Aorta (tissue), 5 donors: ENCODE results near the gene C10orf95. TPM values are rescaled to one million over a fixed set of nuclear protein-coding genes. Genes with fewer than 3 reads are reported as not detected.

Experiments
- ATAC-seq: fragments of 200-7000 bp; cut with Tn5 transposase; one replicate; pipeline ENCODE4 v1.9.1; 2022; ENCODE audit warnings: moderate library complexity; ENCODE audit not compliant: low FRiP score
- DNase-seq, 2 donors: peaks; one replicate each; pipeline ENCODE4 v3.0.0-alpha.2; 2020
- H3K27ac ChIP-seq, 2 donors: one replicate each; pipeline ENCODE4 v1.5.1; 2013; ENCODE audit warnings: low read length in 2 of 2, mild to moderate bottlenecking in 2 of 2, moderate library complexity in 2 of 2, control low read depth in 1 of 2, inconsistent platforms in 1 of 2, low read depth in 1 of 2
- H3K27me3 ChIP-seq, 2 donors: one replicate each; pipeline ENCODE4 v1.6.1; 2013; ENCODE audit warnings: control low read depth in 1 of 2, low read length in 1 of 2, mild to moderate bottlenecking in 1 of 2, moderate library complexity in 1 of 2; ENCODE audit not compliant: insufficient read depth in 2 of 2, control insufficient read depth in 1 of 2
- H3K36me3 ChIP-seq, 2 donors: one replicate each; pipeline ENCODE4 v1.6.1; 2013; ENCODE audit warnings: control low read depth in 1 of 2, low read length in 1 of 2, mild to moderate bottlenecking in 1 of 2; ENCODE audit not compliant: insufficient read depth in 2 of 2, control insufficient read depth in 1 of 2
- H3K4me1 ChIP-seq, 2 donors: one replicate each; pipeline ENCODE4 v1.6.1; 2013; ENCODE audit warnings: low read length in 2 of 2, control low read depth in 1 of 2, mild to moderate bottlenecking in 1 of 2, moderate library complexity in 1 of 2; ENCODE audit not compliant: insufficient read depth in 2 of 2, control insufficient read depth in 1 of 2
- H3K4me3 ChIP-seq, 2 donors: one replicate each; pipeline ENCODE4 v1.5.1; 2013; ENCODE audit warnings: low read length in 2 of 2, control low read depth in 1 of 2, mild to moderate bottlenecking in 1 of 2
- H3K9me3 ChIP-seq: one replicate; pipeline ENCODE4 v1.6.1; 2013; ENCODE audit warnings: mild to moderate bottlenecking, low read length; ENCODE audit not compliant: control insufficient read depth
- WGBS, 2 donors: extraction: QIAGEN DNeasy Blood & Tissue Kit; methylation state at CpG; one replicate each; pipeline ENCODE4 v1.1.7; 2013; 5-methylcytosine and 5-hydroxymethylcytosine counted together
- intact Hi-C, 2 donors: fragments of 100-400 bp; cut with DNase I; formaldehyde crosslinking; loops; one replicate each; pipeline versions ENCODE4 v1.14.2 to v1.15.0; 2022
- polyA plus RNA-seq, 2 donors: library from polyadenylated mRNA; stranded (reverse); fragments of 200-250 nt; gene quantifications; one replicate each; pipeline ENCODE4 v1.2.3, GENCODE V29; 2013
- total RNA-seq, 2 donors: library from RNA; stranded (reverse); fragmentation: NEBNext Ultra II Directional; extraction: Animal tissue kit (Norgen Biotek cat#: 25700); gene quantifications; one replicate each; pipeline ENCODE4 v1.2.1, GENCODE V29; 2021
- donor health status: healthy with polysubstance abuse.
- donor health status: Bipolar disorder and iron deficiency.
- donor health status: DM: no; HTN: no; CAD: no.
- donor health status: DM: no; HTN: no; CAD: no.
- donor health status: DM: yes; HTN: yes; CAD: no.

C10orf95 gene
- total and polyA plus RNA-seq, 4 donors: 0.36 TPM; not detected in 3

DNA sequence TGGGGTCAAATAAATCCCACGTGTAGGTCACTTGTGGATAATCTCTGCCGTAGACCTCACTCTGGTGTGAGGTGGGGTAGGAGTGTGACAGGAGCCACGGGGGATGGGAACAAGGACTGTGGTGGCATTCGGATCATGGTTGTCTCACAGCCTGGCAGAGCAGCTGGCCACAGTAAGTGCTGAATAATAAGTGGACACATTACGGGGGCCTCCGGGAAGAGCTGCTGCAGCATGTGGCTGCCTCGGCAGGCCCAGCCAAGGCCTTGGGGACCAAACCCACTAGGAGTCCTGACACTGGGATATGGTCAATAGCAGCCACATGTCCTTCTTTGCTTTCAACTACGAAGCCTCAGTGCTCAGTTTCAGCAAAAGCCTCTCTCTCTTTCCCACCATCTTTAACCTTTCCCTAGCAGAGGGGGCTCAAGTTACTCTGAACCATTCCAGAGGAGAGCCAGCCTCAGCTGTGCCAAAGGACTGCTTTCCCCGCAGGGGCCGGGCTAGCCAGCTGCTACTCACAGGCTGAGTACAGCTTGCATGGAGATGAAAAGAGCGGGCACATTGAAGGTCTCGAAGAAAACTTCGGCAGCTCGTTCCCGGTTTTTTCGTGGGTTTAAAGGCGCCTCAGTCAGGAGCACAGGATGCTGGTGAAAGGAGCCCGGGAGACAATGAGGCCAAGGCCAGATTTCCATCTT lies 33.9 kb upstream of the C10orf95 start:
- no peaks in the 10 kb centered on the region for H3K9me3 ChIP-seq
- no peak overlapping the region for H3K4me3 ChIP-seq
- 83 to 88% methylated on average over 18 of the region's 18 CpGs for WGBS, 2 donors
- H3K4me1 ChIP-seq: no peaks in the 10 kb centered on the region
- DNase-seq (peak; percentile 13 to 38), ATAC-seq (no peak)
- peaks cover 3 to 21% of the 10 kb centered on the region in 2 donors for H3K36me3 ChIP-seq
- H3K27ac ChIP-seq: no peak overlapping the region
- intact Hi-C loops: no loop called here
- no peaks in the 10 kb centered on the region for H3K27me3 ChIP-seq

DNA sequence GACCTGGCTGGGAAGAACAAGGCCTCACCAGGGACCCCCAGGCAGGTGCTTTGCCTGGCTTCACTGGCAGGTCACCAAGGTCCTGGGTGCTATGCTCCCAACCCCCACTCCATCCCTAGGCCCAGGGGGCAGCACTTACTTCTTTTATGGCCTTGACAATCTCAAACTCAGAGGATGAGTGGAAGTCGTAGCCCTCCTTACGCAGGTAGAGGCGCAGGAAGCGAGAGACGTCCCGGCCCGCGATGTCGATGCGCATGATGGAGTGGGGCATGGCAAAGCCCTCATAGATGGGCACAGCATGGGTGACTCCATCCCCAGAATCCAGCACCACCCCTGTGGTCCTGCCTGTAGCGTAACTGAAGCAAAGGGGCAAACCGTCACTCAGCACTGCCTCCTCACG lies 32.7 kb upstream of the C10orf95 start:
- H3K9me3 ChIP-seq: no peaks in the 10 kb centered on the region
- no peak for ATAC-seq
- 93 to 94% methylated on average over 13 of the region's 13 CpGs for WGBS, 2 donors
- peaks cover 3 to 21% of the 10 kb centered on the region in 2 donors for H3K36me3 ChIP-seq
- intact Hi-C loops: no loop called here
- no peaks in the 10 kb centered on the region for H3K4me1 ChIP-seq
- H3K27ac ChIP-seq: no peak overlapping the region
- DNase-seq: peak in 1 of 2 donors; percentile 55
- no peaks in the 10 kb centered on the region for H3K27me3 ChIP-seq
- no peak overlapping the region for H3K4me3 ChIP-seq

DNA sequence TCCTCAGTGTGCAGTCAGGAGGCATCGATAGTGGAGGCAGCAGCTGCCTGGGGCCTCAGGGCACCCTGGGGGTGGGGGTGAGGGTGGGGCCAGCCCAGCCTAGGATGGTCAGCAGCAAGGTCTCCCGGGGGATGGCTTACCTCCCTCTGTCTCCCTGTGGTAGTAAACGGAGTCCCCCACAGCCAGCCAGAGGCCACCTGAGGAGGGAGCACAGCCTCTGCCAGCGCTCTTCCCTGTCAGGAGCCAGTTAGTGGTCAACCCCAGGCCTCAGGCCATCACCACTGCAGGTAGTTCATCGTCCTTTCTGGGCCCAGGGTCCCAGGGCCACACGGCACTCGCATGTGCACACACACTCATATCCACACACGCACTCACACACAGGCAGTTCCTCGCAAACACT lies 29.1 kb upstream of the C10orf95 start:
- intact Hi-C loops: no loop called here
- no peak overlapping the region for H3K27ac ChIP-seq
- WGBS, 2 donors: 79 to 82% methylated on average over 9 of the region's 9 CpGs
- DNase-seq (peak in 1 of 2 donors; percentile 43), ATAC-seq (no peak)
- H3K4me3 ChIP-seq: no peak overlapping the region
- no peaks in the 10 kb centered on the region for H3K27me3 ChIP-seq
- H3K4me1 ChIP-seq: no peaks in the 10 kb centered on the region
- H3K36me3 ChIP-seq: peaks cover 3 to 15% of the 10 kb centered on the region in 2 donors
- no peaks in the 10 kb centered on the region for H3K9me3 ChIP-seq

DNA sequence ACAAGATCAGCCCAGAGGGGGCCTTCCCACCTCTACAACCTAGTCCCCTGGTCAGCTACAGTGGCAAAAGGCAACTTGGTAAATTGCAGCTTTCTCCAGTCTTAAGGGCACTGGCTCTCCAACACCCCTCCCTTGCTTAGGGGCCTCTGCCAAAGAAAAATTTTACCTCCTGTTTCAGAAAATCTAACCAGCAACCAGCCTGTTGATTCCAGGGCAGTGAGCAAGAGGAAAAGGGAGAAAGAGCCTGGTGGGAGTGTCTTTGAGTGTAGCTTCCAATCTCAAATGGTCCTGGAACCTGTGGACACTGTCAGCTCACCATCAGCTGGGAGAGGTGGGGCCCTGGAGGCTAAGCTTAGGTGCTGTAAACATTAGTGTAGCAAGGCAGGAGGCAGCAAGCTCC lies 28.3 kb upstream of the C10orf95 start:
- Histone ChIP-seq H3K9me3 (no peaks in the 10 kb centered on the region), H3K27me3 (no peaks in the 10 kb centered on the region), H3K4me3 (no peak overlapping the region), H3K27ac (no peak overlapping the region), H3K4me1 (no peaks in the 10 kb centered on the region), H3K36me3 (peaks cover 3 to 11% of the 10 kb centered on the region in 2 donors)
- intact Hi-C loops: loop anchor here in 1 of 2 donors (5.0 kb wide), 1 partner anchor 82 kb away; the partner anchor contains the start of gene NFKB2
- DNase-seq (peak in 1 of 2 donors; percentile 26), ATAC-seq (no peak)

DNA sequence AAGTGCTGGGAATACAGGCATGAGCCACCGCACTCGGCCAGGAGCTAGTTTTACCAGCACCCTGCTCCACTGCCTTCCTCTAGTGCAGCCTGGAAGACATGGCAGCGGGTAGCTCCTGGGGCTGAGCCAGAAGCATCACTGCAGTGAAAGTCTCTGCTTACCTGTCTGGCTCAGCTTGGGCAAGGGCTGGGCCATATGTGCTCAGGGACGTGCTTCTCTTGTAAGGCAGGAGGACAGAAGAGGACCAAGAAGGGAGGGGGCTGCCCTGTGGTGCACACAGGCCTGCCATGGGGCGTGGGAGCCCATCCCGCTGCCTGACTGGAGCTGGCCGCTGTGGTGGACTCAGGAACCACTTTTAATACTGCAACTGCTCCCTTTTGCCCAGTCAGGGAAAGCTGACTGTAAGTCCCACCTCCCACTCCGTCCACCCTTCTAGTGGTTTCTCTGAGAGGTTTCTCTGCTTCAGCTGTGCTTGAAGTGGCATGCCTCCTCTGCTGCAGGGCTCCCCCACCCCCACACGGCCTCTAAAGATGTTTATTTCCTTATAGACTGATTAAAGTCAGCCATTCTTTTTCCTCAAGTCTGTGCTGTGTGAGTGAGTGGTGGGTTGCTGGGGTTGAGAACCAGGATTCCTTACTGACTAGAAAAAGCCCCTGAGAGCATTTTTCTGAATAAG lies 25.3 kb upstream of the C10orf95 start:
- intact Hi-C loops: loop anchor here in 1 of 2 donors (5.0 kb wide), 1 partner anchor 79 kb away; the partner anchor contains the start of gene NFKB2
- H3K9me3 ChIP-seq: no peaks in the 10 kb centered on the region
- no peaks in the 10 kb centered on the region for H3K27me3 ChIP-seq
- ATAC-seq (no peak), DNase-seq (peak in 1 of 2 donors; percentile 36)
- WGBS, 2 donors: 49 to 65% methylated on average over 9 of the region's 9 CpGs
- H3K27ac ChIP-seq: no peak overlapping the region
- H3K4me1 ChIP-seq: no peaks in the 10 kb centered on the region
- no peak overlapping the region for H3K4me3 ChIP-seq
- peaks cover 0 to 3% of the 10 kb centered on the region in 2 donors for H3K36me3 ChIP-seq

DNA sequence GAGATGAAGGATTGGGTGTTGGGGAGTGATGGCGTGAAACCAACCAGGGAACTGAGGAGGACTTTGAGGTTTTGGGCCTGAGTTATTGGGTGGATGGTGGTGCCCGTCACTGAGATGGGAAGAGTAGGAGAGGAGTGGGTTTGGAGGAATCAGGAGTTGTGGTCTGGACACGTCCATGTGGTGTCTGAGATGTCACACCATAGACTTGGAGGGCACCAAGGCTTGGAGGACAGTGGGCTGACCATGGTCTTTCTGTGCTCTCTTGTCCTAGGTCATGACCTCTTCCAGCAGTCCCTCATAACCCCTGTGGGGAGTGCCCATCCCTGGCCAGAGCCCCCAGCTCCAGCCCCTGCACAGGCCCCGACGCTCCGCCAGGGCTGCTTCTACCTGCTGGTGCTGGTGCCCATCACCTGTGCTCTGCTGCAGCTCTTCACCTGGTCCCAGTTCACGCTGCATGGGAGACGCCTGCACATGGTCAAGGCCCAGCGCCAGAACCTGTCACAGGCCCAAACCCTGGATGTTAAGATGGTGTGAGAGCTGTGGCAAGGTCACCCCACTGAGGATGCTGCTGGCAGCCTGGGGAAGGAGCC lies 24.2 kb upstream of the C10orf95 start:
- WGBS, 2 donors: 85 to 87% methylated on average over 9 of the region's 9 CpGs
- intact Hi-C loops: loop anchor here in 1 of 2 donors (5.0 kb wide), 1 partner anchor 78 kb away; the partner anchor contains the start of gene NFKB2
- no peaks in the 10 kb centered on the region for H3K9me3 ChIP-seq
- no peaks in the 10 kb centered on the region for H3K36me3 ChIP-seq
- ATAC-seq (no peak), DNase-seq (no peak)
- H3K4me3 ChIP-seq: no peak overlapping the region
- H3K27me3 ChIP-seq: no peaks in the 10 kb centered on the region
- H3K4me1 ChIP-seq: no peaks in the 10 kb centered on the region
- no peak overlapping the region for H3K27ac ChIP-seq

DNA sequence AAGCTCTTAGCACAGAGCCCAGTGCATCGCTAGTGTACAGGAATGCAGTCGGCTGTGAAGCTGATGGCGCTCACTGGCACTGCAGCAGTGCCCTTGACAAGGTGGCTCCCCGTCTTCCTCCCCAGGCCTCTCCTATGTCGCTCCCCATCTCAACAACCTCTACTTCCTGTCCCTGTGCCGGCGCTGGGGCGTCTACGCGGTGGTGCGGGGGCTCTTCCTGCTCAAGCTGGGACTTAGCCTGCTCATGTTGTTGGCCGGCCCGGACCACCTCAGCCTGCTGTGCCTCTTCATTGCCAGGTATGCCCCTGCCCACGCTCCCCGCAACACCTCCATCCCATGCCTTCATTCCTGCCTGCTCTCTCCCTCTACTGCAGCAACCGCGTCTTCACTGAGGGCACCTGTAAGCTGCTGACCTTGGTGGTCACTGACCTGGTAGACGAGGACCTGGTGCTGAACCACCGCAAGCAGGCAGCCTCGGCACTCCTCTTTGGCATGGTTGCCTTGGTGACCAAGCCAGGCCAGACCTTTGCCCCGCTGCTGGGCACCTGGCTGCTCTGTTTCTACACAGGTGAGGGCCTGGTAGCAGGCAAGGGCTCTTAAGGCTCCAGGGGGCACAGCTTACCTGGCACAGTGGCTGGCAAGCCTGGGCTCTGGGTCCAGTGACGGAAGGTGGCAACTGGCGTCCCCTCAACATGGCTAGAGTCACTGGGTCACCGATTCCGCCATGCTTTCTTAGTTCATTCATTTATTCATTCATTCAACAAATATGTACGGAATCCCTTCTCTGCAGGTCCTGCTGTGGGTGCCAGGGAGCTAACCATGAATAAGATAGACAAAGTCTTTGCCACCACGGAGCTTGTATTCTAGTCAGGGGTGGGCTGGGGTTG lies 22.3 kb upstream of the C10orf95 start:
- H3K36me3 ChIP-seq: no peaks in the 10 kb centered on the region
- no peaks in the 10 kb centered on the region for H3K4me1 ChIP-seq
- no peak overlapping the region for H3K4me3 ChIP-seq
- WGBS, 2 donors: 85% methylated on average over 27 of the region's 27 CpGs
- no peaks in the 10 kb centered on the region for H3K27me3 ChIP-seq
- intact Hi-C loops: no loop called here
- DNase-seq: no peak
- no peaks in the 10 kb centered on the region for H3K9me3 ChIP-seq
- ATAC-seq: no peak
- H3K27ac ChIP-seq: no peak overlapping the region
